Measurements from ENCODE around the gene PARD3B.

The PARD3B gene

GRCh38 chr2:205187731-205188130 lies 642.5 kb downstream of the PARD3B start:
- ATAC-seq (ENCODE audit: low read depth) (no peak), DNase-seq (ENCODE audit: low spot score) (no peak)
- TF ChIP-seq CTCF (IDR thresholded peaks at IDR 0.05; ENCODE audit: poor library complexity, severe bottlenecking), result no peak
- no peaks in the 10 kb centered on the region for H3K36me3 ChIP-seq (ENCODE audit: low read depth)
- H3K9me3 ChIP-seq (ENCODE audit: severe bottlenecking), result no peaks in the 10 kb centered on the region
- H3K27ac ChIP-seq (ENCODE audit: poor library complexity, severe bottlenecking), result no peak overlapping the region
- H3K4me3 ChIP-seq (ENCODE audit: severe bottlenecking), result no peak overlapping the region
- no peaks in the 10 kb centered on the region for H3K27me3 ChIP-seq (ENCODE audit: insufficient read depth, poor library complexity, severe bottlenecking)
- H3K4me1 ChIP-seq (ENCODE audit: insufficient read depth, poor library complexity, severe bottlenecking), result no peaks in the 10 kb centered on the region

GRCh38 chr2:205188239-205189138 lies 643.2 kb downstream of the PARD3B start:
- Histone ChIP-seq H3K27me3 (ENCODE audit: insufficient read depth, poor library complexity, severe bottlenecking) (no peaks in the 10 kb centered on the region), H3K9me3 (ENCODE audit: severe bottlenecking) (no peaks in the 10 kb centered on the region), H3K4me1 (ENCODE audit: insufficient read depth, poor library complexity, severe bottlenecking) (no peaks in the 10 kb centered on the region), H3K27ac (ENCODE audit: poor library complexity, severe bottlenecking) (no peak overlapping the region), H3K4me3 (ENCODE audit: severe bottlenecking) (no peak overlapping the region), H3K36me3 (ENCODE audit: low read depth) (no peaks in the 10 kb centered on the region)
- no peak for TF ChIP-seq CTCF (IDR thresholded peaks at IDR 0.05; ENCODE audit: poor library complexity, severe bottlenecking)
- DNase-seq (ENCODE audit: low spot score) (no peak), ATAC-seq (ENCODE audit: low read depth) (no peak)

- Histone ChIP-seq H3K4me1 (ENCODE audit: insufficient read depth, poor library complexity, severe bottlenecking) (no peaks in the 10 kb centered on the region), H3K27ac (ENCODE audit: poor library complexity, severe bottlenecking) (no peak overlapping the region), H3K27me3 (ENCODE audit: insufficient read depth, poor library complexity, severe bottlenecking) (no peaks in the 10 kb centered on the region), H3K4me3 (ENCODE audit: severe bottlenecking) (no peak overlapping the region), H3K9me3 (ENCODE audit: severe bottlenecking) (no peaks in the 10 kb centered on the region), H3K36me3 (ENCODE audit: low read depth) (no peaks in the 10 kb centered on the region)
- ATAC-seq (ENCODE audit: low read depth) (no peak), DNase-seq (ENCODE audit: low spot score) (no peak)
- TF ChIP-seq CTCF (IDR thresholded peaks at IDR 0.05; ENCODE audit: poor library complexity, severe bottlenecking), result no peak
Measured at GRCh38 chr2:205189301-205189700, 644.0 kb downstream of the PARD3B start.

- TF ChIP-seq CTCF (IDR thresholded peaks at IDR 0.05; ENCODE audit: poor library complexity, severe bottlenecking), result no peak
- Histone ChIP-seq H3K4me3 (ENCODE audit: severe bottlenecking) (no peak overlapping the region), H3K27ac (ENCODE audit: poor library complexity, severe bottlenecking) (no peak overlapping the region), H3K36me3 (ENCODE audit: low read depth) (no peaks in the 10 kb centered on the region), H3K9me3 (ENCODE audit: severe bottlenecking) (no peaks in the 10 kb centered on the region), H3K27me3 (ENCODE audit: insufficient read depth, poor library complexity, severe bottlenecking) (no peaks in the 10 kb centered on the region), H3K4me1 (ENCODE audit: insufficient read depth, poor library complexity, severe bottlenecking) (no peaks in the 10 kb centered on the region)
- DNase-seq (ENCODE audit: low spot score), result no peak
- ATAC-seq (ENCODE audit: low read depth), result no peak
Measured at GRCh38 chr2:205190528-205190927, 645.3 kb downstream of the PARD3B start.
